IMR-90 (cell line): Measurements from ENCODE around the gene EPOP. TPM values are rescaled to one million over a fixed set of nuclear protein-coding genes. Genes with fewer than 3 reads are reported as not detected.

Experiments
- ATAC-seq: fragments of 200-7000 bp; cut with Tn5 transposase; 2 replicates; pipeline ENCODE4 v1.9.1; 2020; ENCODE audit warnings: low read depth, mild to moderate bottlenecking, moderate library complexity
- BruUV-seq: library from RNA; stranded (reverse); fragments of 400-500 nt; replicated peaks from 2 replicates; lab custom pipeline; 2021; lab: Mats Ljungman, UMichigan
- CTCF ChIA-PET: fragments of 300-600 bp; formaldehyde crosslinking; extraction: SDS; loops from one replicate; lab custom pipeline; 2021; ENCODE audit warnings: antibody characterized with exemption; lab: Yijun Ruan, JAX
- POLR2A ChIA-PET: fragments of 300-600 bp; sonication (Branson Sonifier 250); formaldehyde crosslinking; loops from one replicate; lab custom pipeline; 2022; ENCODE audit warnings: antibody characterized with exemption; ENCODE audit not compliant: unreplicated experiment; lab: Charles Lee
- DNase-seq: peaks from one replicate; pipeline ENCODE4 v3.0.0; 2013
- H2AFZ ChIP-seq: replicated peaks from 2 replicates; pipeline ENCODE3; 2013; ENCODE audit warnings: low read length, mild to moderate bottlenecking; ENCODE audit not compliant: poor library complexity
- H2AK5ac ChIP-seq: 2 replicates; pipeline ENCODE4 v1.6.1; 2013; ENCODE audit warnings: low read depth, low read length, inconsistent platforms
- H2AK9ac ChIP-seq: replicated peaks from 2 replicates; pipeline ENCODE3; 2013; ENCODE audit warnings: mild to moderate bottlenecking, low read depth, low read length, moderate library complexity; ENCODE audit not compliant: poor library complexity
- H2BK120ac ChIP-seq: 2 replicates; pipeline ENCODE4 v1.6.1; 2013; ENCODE audit warnings: low read depth, low read length, inconsistent platforms
- H2BK15ac ChIP-seq: 3 replicates; pipeline ENCODE4 v1.6.1; 2013; ENCODE audit warnings: low read depth, low read length, inconsistent platforms
- H2BK20ac ChIP-seq: 2 replicates; pipeline ENCODE4 v1.6.1; 2013; ENCODE audit warnings: low read depth, mild to moderate bottlenecking, inconsistent platforms, low read length, moderate library complexity
- H2BK5ac ChIP-seq: 2 replicates; pipeline ENCODE4 v1.6.1; 2013; ENCODE audit warnings: mild to moderate bottlenecking, low read depth, low read length, inconsistent platforms; ENCODE audit not compliant: poor library complexity, severe bottlenecking
- H3K14ac ChIP-seq: replicated peaks from 2 replicates; pipeline ENCODE4 v1.6.1; 2013; ENCODE audit warnings: low read depth, low read length, inconsistent platforms
- H3K18ac ChIP-seq: 2 replicates; pipeline ENCODE4 v1.6.1; 2013; ENCODE audit warnings: low read depth, low read length, control low read depth
- H3K23ac ChIP-seq: 2 replicates; pipeline ENCODE4 v1.6.1; 2013; ENCODE audit warnings: low read depth, low read length, inconsistent platforms
- H3K27ac ChIP-seq: 2 replicates; pipeline ENCODE4 v1.5.1; 2013; ENCODE audit warnings: mild to moderate bottlenecking, control low read depth, low read length; ENCODE audit not compliant: insufficient read depth
- H3K27me3 ChIP-seq: 2 replicates; pipeline ENCODE4 v1.6.1; 2013; ENCODE audit warnings: low read length; ENCODE audit not compliant: control insufficient read depth, insufficient read depth
- H3K36me3 ChIP-seq: 2 replicates; pipeline ENCODE4 v1.6.1; 2013; ENCODE audit warnings: low read length, mixed read lengths; ENCODE audit not compliant: control insufficient read depth, insufficient read depth
- H3K4ac ChIP-seq: 2 replicates; pipeline ENCODE4 v1.6.1; 2013; ENCODE audit warnings: low read depth, low read length, inconsistent platforms
- H3K4me1 ChIP-seq: 2 replicates; pipeline ENCODE4 v1.6.1; 2013; ENCODE audit warnings: low read length, mixed read lengths; ENCODE audit not compliant: control insufficient read depth, insufficient read depth
- H3K4me2 ChIP-seq: 2 replicates; pipeline ENCODE4 v1.6.1; 2013; ENCODE audit warnings: low read depth, mild to moderate bottlenecking, control low read depth, low read length, moderate library complexity
- H3K4me3 ChIP-seq: 2 replicates; pipeline ENCODE4 v1.5.1; 2013; ENCODE audit warnings: low read depth, mild to moderate bottlenecking, control low read depth, low read length, moderate library complexity; ENCODE audit not compliant: insufficient read depth
- H3K56ac ChIP-seq: 2 replicates; pipeline ENCODE4 v1.6.1; 2013; ENCODE audit warnings: low read length, inconsistent platforms; ENCODE audit not compliant: insufficient read depth; ENCODE audit errors: extremely low read depth
- H3K79me1 ChIP-seq, 2 experiments: 2 replicates each; pipeline ENCODE4 v1.6.1; 2013; ENCODE audit warnings: low read length in 2 of 2, inconsistent platforms in 1 of 2, low read depth in 1 of 2
- H3K9ac ChIP-seq: 2 replicates; pipeline ENCODE4 v1.6.1; 2013; ENCODE audit warnings: low read depth, low read length, control low read depth
- H3K9me1 ChIP-seq: 2 replicates; pipeline ENCODE4 v1.6.1; 2013; ENCODE audit warnings: low read length, inconsistent platforms; ENCODE audit not compliant: insufficient read depth
- H3K9me3 ChIP-seq: 2 replicates; pipeline ENCODE4 v1.6.1; 2013; ENCODE audit warnings: low read length; ENCODE audit not compliant: control insufficient read depth, insufficient read depth
- H4K20me1 ChIP-seq: 2 replicates; pipeline ENCODE4 v1.6.1; 2013; ENCODE audit warnings: low read length, inconsistent platforms; ENCODE audit not compliant: insufficient read depth
- H4K5ac ChIP-seq: 2 replicates; pipeline ENCODE4 v1.6.1; 2013; ENCODE audit warnings: mild to moderate bottlenecking, low read depth, low read length, control low read depth
- H4K8ac ChIP-seq, 2 experiments: 2 replicates each; pipeline ENCODE4 v1.6.1; 2013; ENCODE audit warnings: low read depth in 2 of 2, low read length in 2 of 2, control low read depth in 1 of 2, inconsistent platforms in 1 of 2
- H4K91ac ChIP-seq: 2 replicates; pipeline ENCODE4 v1.6.1; 2013; ENCODE audit warnings: low read depth, low read length, inconsistent platforms; ENCODE audit not compliant: insufficient read depth
- CEBPB ChIP-seq: IDR thresholded peaks from 2 replicates; pipeline ENCODE4 v1.6.1; 2012; ENCODE audit warnings: low read depth, low read length, improper control_type of control experiment
- CHD1 ChIP-seq: IDR thresholded peaks from 2 replicates; pipeline ENCODE4 v1.6.1; 2012; ENCODE audit warnings: low read depth, low read length, improper control_type of control experiment
- CTCF ChIP-seq: conservative IDR thresholded peaks from 2 replicates; pipeline ENCODE4 v1.5.1; 2012; ENCODE audit warnings: mild to moderate bottlenecking, low read depth, low read length, improper control_type of control experiment
- FOS ChIP-seq: fragments of 150-350 bp; IDR thresholded peaks from 2 replicates; pipeline ENCODE4 v1.6.1; 2016; ENCODE audit warnings: low read depth, low read length
- MAZ ChIP-seq: IDR thresholded peaks from 2 replicates; pipeline ENCODE4 v1.6.1; 2012; ENCODE audit warnings: low read depth, mild to moderate bottlenecking, low read length, improper control_type of control experiment, moderate library complexity, borderline replicate concordance
- MXI1 ChIP-seq: IDR thresholded peaks from 2 replicates; pipeline ENCODE4 v1.6.1; 2012; ENCODE audit warnings: low read depth, mild to moderate bottlenecking, low read length, moderate library complexity, borderline replicate concordance
- RAD21 ChIP-seq: IDR thresholded peaks from 2 replicates; pipeline ENCODE4 v1.6.1; 2012; ENCODE audit warnings: low read length, improper control_type of control experiment
- RFX5 ChIP-seq: IDR thresholded peaks from 2 replicates; pipeline ENCODE4 v1.8.0; 2012; ENCODE audit warnings: low read depth, mild to moderate bottlenecking, low read length, moderate library complexity
- SMC3 ChIP-seq: fragments of 150-350 bp; IDR thresholded peaks from 2 replicates; pipeline ENCODE4 v1.6.1; 2016; ENCODE audit warnings: low read depth, mild to moderate bottlenecking, antibody characterized with exemption, low read length, moderate library complexity
- USF2 ChIP-seq: fragments of 150-350 bp; IDR thresholded peaks from 2 replicates; pipeline ENCODE4 v1.6.1; 2017; ENCODE audit warnings: mild to moderate bottlenecking, antibody characterized with exemption, low read length, low read depth
- WGBS, 2 experiments: methylation state at CpG; one replicate each; pipeline versions ENCODE4 v1.1.5 to v1.1.7; 2013; ENCODE audit warnings: missing lambda C conversion rate in 2 of 2; ENCODE audit not compliant: insufficient read length in 1 of 2; ENCODE audit errors: extremely low coverage in 2 of 2; 5-methylcytosine and 5-hydroxymethylcytosine counted together
- dilution Hi-C: fragments of 300-500 bp; cut with HindIII; formaldehyde crosslinking; loops from one replicate; pipeline ENCODE4 v1.14.3; 2018; ENCODE audit warnings: low sequenced_read_pairs; ENCODE audit not compliant: unreplicated experiment
- in situ Hi-C: fragments of 300-500 bp; cut with MboI; formaldehyde crosslinking; loops from 3 replicates; pipeline ENCODE4 v1.14.3; 2019; ENCODE audit warnings: low sequenced_read_pairs, inconsistent platforms, mixed read lengths
- intact Hi-C: fragments of 100-400 bp; cut with micrococcal nuclease; formaldehyde crosslinking; loops from 2 replicates; pipeline ENCODE4 v1.10.0; 2022
- polyA plus RNA-seq, 3 experiments: library from polyadenylated mRNA; depleted of rRNA; stranded (reverse); fragments of >200 nt; gene quantifications; 2 replicates each; pipeline ENCODE4 v1.2.3, GENCODE V29; 2012; ENCODE audit warnings: low replicate concordance in 1 of 3
- total RNA-seq: library from RNA; depleted of rRNA; stranded (reverse); fragments of >200 nt; gene quantifications from 2 replicates; pipeline ENCODE4 v1.2.3, GENCODE V29; 2012

Gene EPOP
- total and polyA plus RNA-seq, 2 of the 4 experiments (the other 2 are of a cell fraction): 0.36 to 0.82 TPM

GRCh38 chr17:38667099-38667786, 7.5 kb downstream of the EPOP start (continued):
- no peak for TF ChIP-seq MXI1

- no peak overlapping the region for H2AFZ ChIP-seq
- no peak overlapping the region for H4K91ac ChIP-seq
- H4K5ac ChIP-seq: no peak overlapping the region
- H3K4me3 ChIP-seq: no peak overlapping the region
- no peak overlapping the region for H3K23ac ChIP-seq
- no peak overlapping the region for H3K56ac ChIP-seq
- 64% methylated on average over 3 of the region's 9 CpGs; no CpG with 5 or more reads in 1 of the 2 experiments for WGBS, 2 experiments
- H2BK20ac ChIP-seq: no peak overlapping the region
- H2BK15ac ChIP-seq: no peak overlapping the region
- H3K18ac ChIP-seq: no peak overlapping the region
- H3K79me1 ChIP-seq: no peaks in the 10 kb centered on the region
- POLR2A ChIA-PET: no interaction called here
- TF ChIP-seq RFX5: no peak
- no peak for TF ChIP-seq CEBPB
- TF ChIP-seq CHD1: no peak
- TF ChIP-seq SMC3: no peak
- no peak for TF ChIP-seq CTCF
- no peak for TF ChIP-seq USF2
- TF ChIP-seq RAD21: no peak
- no peak for TF ChIP-seq MXI1
- no peak for TF ChIP-seq FOS
- TF ChIP-seq MAZ: no peak
- BruUV-seq: no TSS peak
- H3K4me2 ChIP-seq: no peak overlapping the region
- H3K9ac ChIP-seq: no peak overlapping the region
- H3K4ac ChIP-seq: no peak overlapping the region
- dilution Hi-C loops: no loop called here
- CTCF ChIA-PET: interaction anchor here (0.7 to 1.8 kb wide), 6 partner anchors 11 to 127 kb away, joined by 3 to 17 read pairs (median 4); partner anchors contain the start of gene EPOP
- no peak overlapping the region for H2BK120ac ChIP-seq
- no peak overlapping the region for H3K14ac ChIP-seq
- no peaks in the 10 kb centered on the region for H4K20me1 ChIP-seq
- H2AK5ac ChIP-seq: no peak overlapping the region
- H3K9me3 ChIP-seq: no peaks in the 10 kb centered on the region
- H3K27ac ChIP-seq: no peak overlapping the region
- no peaks in the 10 kb centered on the region for H3K4me1 ChIP-seq
- no peak overlapping the region for H4K8ac ChIP-seq
- intact Hi-C loops: no loop called here
- no peak overlapping the region for H2BK5ac ChIP-seq
- DNase-seq: no peak
- H3K9me1 ChIP-seq: no peaks in the 10 kb centered on the region; the same call in 1 of the 2 replicates
- no peak overlapping the region for H2AK9ac ChIP-seq
- H3K27me3 ChIP-seq: peaks cover 35% of the 10 kb centered on the region
- in situ Hi-C loops: loop anchor here (10.0 kb wide), 2 partner anchors 99 to 309 kb away; partner anchors contain the start of gene SOCS7
- ATAC-seq: no peak
- no peaks in the 10 kb centered on the region for H3K36me3 ChIP-seq
Observed at GRCh38 chr17:38663964-38664644, 10.7 kb downstream of the EPOP start.
